Measurements from ENCODE around the gene UFC1.

Gene UFC1

DNA sequence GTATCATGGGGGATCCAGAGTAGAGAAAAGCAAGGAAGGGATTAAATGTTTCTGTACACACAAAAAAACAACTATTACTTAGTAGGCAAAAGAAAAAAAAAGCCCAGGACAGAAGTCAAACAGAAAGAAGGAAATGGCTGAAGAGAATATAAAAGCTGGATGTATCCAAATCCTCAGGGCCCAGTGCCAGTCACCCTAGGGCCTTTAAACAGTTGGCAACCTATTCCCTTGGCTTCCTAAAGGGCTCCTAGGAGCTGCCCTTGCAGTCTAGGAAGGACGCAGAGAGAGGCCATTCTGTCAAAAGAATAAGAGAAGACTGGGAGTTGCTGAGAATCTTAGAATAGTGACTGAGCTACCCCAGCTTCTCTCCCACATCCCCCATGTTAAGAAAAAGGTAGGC lies 18.6 kb downstream of the UFC1 start:
- no peak for DNase-seq

GRCh38 chr1:161172776-161173376 lies 19.1 kb downstream of the UFC1 start:
- no peak for DNase-seq

DNA sequence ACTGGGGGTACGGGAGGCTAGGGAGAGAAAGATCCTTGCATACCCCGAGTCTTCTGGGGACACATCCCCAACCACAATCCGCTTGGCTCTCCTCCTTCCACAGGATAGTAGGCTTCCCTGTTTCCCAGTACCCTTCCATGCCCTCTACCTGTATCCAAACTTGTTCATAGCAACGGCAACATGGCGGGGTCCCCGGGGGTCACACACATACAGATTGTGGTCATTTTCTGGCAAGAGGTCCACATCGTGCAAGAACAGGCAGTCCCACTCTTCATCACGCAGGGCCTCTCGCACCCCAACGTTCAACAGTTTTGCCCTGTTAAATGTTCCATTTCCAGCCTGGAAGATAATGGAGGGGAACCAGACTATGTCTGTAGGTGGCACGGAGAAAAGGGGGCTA lies 19.9 kb downstream of the UFC1 start:
- DNase-seq, result no peak

DNA sequence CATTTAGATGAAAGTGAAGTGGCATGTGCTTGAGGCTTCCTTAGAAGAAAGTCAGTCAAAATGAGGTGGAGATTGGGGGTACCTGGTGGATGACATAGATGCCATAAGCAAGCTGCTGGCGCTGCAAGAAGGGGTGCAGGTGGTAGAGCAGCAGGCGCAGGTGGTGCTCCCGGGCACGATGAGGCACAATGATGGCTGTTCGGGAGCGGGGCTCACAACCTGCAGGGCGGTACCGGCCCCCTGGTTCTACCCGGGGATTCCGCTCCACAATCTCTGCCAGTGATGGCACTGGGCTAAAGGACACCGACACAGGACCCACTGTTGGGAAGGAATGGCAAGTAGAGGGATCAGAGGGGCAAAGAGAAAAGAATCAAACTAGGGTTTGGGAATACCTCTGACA lies 21.1 kb downstream of the UFC1 start:
- no peak for DNase-seq

DNA sequence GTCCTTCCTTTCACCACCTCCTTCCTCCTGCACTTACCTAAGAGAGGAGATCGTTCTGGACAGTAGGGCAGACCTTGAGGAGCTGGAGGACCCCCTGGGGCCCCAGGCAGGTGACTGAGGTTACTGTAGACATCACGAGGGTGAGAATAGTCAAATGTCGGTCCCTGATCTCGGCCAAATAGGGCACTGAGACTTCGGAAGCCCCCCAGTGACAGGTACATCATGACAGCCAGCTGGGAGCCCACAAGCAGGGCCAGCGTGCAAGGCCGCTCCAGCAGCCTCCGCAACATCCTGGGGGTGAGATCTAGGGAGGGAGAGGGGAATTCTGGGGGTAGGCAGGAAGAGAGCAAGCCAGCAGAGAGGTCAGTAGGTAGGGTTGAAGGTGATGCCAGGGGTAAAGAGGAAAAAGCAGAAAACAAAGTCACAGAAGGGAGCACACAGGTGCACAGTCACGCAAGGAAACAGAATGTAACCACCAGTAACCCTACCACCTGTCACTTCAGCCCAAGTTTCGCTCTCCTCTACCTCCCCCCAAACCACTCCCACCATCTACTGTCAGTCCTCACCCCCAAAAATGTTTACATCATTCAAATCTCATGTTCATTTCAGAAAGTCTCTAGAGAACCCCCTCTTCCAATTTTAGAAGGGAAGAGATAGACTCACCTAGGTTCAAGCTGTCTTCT lies 22.1 kb downstream of the UFC1 start:
- DNase-seq, result no peak

DNA sequence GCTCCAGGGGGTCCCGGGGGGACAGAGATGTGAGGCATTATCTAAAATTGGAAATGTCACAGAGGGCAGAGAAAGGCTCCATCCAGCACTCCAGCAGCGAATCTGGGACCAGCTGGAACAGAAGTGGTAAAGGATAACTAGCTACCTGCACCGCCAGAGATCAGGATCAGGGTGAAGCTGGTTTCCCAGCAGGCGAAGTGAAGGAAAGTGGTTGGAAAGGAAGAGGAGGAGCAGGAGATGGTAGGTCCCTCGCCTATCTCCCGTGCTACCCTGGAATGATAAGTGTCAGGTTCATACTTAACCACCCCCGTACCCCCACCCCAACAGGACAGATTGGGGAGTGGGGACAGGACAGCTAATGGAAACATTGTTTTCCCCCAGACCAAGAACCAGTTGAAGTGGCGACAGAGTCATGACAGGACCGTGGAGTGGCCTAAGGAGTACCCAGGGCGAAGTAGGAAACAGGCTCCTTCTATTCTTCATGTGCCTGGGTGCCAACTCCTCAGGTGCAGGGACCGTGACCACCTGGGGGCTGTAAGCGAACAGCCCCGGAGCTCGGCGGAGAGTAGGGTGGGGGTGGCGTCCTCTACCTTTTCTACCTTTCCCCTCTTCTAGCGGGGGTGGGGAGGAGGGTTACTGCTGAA lies 22.8 kb downstream of the UFC1 start:
- DNase-seq, result no peak

GRCh38 chr1:161177112-161177935 lies 23.5 kb downstream of the UFC1 start, which contains the start of gene B4GALT3:
B4GALT3 (minus strand) TSS chr1:161177507; CDS start chr1:161176060, 1,447 bp downstream.
- peak; percentile 88 for DNase-seq

DNA sequence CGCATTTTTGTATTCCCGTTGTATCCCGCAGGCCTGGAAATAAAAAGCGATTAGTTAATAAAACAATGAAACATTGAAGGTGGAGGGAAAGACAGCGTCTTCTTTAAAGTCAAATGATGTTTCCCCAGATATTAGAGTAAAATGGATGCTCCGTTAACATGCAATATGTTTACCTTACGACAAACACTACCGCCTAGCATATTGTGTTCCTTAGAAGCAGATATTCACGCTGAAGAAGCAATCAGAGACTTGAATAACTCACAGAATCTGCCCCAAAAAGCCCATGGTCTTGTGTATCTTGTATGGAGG lies 24.1 kb downstream of the UFC1 start:
- DNase-seq, result no peak

DNA sequence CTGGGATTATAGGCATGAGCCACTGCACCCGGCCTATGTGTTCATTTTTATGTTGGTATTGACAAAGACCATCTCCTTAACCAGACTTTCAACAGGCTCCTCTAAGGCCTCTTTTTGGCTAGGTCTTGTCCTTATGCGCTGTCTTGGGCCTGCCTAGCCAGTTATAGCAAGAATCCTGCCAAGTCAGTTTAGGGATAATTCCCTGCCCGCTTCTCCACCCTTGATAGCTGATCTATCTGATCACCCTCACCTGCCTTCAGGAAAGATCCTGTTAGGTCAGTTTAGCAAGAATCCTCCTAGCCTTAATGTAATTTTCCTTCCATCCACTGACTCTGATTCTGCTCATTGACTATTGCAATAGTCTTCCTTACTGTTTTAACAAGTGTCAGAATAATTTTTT lies 25.9 kb downstream of the UFC1 start:
- DNase-seq, result no peak

DNA sequence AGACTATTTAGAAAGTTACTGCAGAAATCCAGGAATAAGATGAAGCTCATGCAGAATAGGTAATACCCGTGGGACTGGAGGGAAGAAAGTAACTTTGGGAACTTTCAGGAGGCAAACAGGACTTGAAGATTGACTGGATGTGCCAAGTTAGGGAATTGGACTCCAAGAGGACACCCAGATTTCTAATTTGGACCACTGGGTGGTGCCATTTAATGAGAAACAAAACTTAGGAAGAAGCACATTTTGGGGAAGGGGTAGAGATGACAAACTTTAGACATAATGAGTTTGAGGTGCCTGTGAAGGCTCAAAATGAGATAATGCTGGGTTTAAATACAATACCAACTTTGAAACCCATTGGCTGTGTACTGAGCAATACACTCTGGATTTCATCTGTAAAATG lies 26.9 kb downstream of the UFC1 start:
- no peak for DNase-seq

- DNase-seq, result peak; percentile 41
Measured at GRCh38 chr1:161182214-161182613, 28.4 kb downstream of the UFC1 start.

DNA sequence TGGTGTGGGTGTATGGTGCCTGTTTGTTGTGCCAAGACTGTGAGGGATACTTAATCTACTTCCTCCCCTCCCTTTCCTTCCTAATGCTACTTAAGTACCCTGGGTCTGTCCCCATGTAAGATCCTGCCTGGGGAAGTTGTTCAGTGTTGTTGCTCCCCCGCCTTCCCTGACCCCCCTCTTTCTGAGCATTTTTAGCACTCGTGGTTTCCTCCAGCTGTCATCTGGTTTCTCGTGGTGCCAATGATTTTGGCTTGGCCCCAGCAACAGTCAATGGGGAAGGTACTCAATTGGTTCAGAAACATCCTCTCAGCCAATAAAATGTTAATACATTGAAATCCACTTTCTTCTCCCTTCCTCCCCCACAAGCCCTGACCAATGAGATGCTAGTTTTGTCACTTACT lies 31.5 kb downstream of the UFC1 start:
- peak; percentile 69 for DNase-seq

- no peak for DNase-seq
Measured at GRCh38 chr1:161185732-161186311, 32.0 kb downstream of the UFC1 start.

DNA sequence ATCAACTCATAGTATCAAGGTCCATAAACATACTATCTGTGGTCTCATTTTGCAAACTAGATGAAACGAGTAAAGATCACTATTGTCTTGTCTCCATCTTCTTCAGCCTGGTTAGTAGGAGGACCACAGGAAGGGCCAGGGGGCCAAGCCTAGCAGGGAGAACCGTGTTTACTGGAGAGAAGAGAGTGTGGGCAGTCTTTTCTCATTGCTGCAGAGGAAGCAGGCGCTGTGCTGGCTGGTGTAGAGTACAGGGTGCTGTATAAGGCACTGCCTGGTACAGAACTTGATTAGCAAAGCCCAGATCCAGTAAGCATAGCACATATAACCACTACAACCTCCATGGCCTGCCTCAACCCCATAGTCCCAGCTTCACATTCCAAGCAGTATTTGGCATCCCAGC lies 33.5 kb downstream of the UFC1 start:
- DNase-seq, result no peak

DNA sequence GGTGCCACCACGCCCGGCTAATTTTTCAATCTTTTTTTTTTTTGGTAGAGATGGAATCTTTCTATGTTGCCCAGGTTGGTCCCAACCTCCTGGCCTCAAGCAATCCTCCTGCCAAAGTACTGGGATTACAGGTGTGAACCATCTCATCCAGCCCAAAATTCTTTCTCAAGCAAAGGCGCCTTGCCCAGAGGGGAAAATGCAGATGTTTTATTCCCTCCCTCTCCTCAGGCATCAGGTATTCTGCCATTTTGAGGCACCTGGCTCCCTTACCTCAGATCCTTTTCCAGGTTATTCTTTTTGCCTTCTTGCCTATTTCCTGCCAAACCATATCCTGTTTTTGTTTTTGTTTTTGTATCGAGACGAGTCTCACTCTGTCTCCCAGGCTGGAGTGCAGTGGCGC lies 34.6 kb downstream of the UFC1 start:
- DNase-seq, result no peak

DNA sequence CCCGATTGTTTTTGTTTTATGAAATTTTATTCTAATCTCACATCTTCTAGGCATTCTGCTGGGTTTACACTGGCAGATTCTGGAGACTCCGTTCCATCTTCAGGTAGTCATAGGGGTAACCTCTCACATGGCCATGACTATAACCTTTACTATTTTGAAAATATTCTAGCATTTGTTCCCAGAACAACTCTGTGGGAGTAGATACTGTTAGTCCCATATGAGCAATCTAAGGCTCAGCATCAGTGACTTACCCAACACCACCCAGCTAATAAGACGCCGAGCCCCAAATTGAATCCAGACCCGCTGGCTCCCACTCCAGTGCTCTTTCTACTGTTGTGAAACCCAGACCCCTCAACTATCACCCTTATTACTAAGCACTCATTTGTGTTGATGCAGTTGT lies 35.3 kb downstream of the UFC1 start:
- DNase-seq, result no peak

DNA sequence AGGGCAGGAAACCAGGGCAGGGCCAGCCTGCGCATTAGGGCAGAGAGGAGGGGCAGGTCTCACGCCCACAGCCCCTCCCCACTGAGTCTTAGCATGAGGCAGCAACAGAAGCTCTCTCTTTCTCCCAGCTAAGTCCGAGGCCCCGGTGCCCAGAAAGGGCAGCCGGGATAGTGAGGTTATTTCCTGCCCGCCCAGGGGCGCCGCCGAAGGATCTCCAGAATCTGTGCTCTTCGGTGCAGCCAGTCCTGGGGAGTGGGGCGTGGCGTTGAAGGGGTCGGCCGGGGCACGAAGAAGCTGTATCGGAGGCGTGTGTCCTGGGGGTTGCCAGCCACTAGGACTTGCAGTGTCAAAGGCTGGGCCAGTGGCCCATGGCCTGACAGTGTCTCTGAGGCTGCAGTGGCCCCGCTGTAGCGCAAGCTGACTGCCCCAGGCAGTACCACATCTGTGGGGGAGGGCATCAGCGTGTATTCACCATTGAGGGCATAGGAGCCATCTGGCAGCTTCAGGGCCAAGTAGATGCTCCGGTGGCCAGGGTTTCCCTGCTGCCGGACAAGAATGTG lies 37.3 kb downstream of the UFC1 start:
- no peak for DNase-seq

DNA sequence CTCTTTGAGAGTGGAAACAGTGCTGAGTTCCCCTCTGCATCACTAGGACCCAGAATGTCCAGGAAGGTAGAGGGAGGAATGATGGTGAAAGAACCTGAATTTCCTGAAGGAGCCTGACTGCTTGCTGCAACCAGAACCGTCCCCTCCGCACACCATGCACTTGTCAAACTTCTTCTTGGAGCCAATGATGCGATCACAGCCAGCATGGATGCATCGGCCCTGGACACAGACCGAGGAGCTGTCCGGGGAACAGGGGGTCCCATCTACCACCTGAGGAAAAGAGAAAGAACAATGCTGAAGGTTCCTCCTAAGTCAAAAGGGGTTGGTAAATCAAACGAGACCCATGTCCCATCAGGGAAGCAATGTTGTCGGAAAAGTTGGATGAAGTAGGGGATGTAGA lies 38.2 kb downstream of the UFC1 start:
- no peak for DNase-seq

GRCh38 chr1:161192476-161193465 lies 39.0 kb downstream of the UFC1 start:
- peak; percentile 61 for DNase-seq

- no peak for DNase-seq
Measured at GRCh38 chr1:161193561-161194235, 39.9 kb downstream of the UFC1 start.

GRCh38 chr1:161195171-161195570 lies 41.4 kb downstream of the UFC1 start:
- no peak for DNase-seq
